Stimulated activated CD4-positive, alpha-beta T cell treated with anti-CD3 and anti-CD28 coated beads, Interleukin-12 subunit alpha, Interleukin-12 subunit beta, amount 100 ng/mL, for 4 hours (primary cell): ENCODE data around the gene RRP1B.
"Not testable (repeated sequence)": the region's sequence is repeated elsewhere in the genome, so short reads cannot be mapped to it uniquely, and the experiment has no call there.

Source experiments
- DNase-seq: peaks from one replicate; pipeline ENCODE4 v3.0.0-alpha.2; 2020

The RRP1B gene

GRCh38 chr21:43643193-43643592, 16.2 kb upstream of the RRP1B start:
- no peak for DNase-seq

GRCh38 chr21:43644071-43644470, 15.3 kb upstream of the RRP1B start:
- DNase-seq, result no peak

- DNase-seq, result no peak
Measured at GRCh38 chr21:43644609-43645008, 14.8 kb upstream of the RRP1B start.

- no peak for DNase-seq
Measured at GRCh38 chr21:43645136-43645891, 14.0 kb upstream of the RRP1B start.

GRCh38 chr21:43645976-43646375, 13.4 kb upstream of the RRP1B start:
- DNase-seq, result no peak

GRCh38 chr21:43646550-43647260, 12.7 kb upstream of the RRP1B start:
- DNase-seq, result peak; percentile 82

GRCh38 chr21:43648171-43648570, 11.2 kb upstream of the RRP1B start:
- DNase-seq, result no peak

GRCh38 chr21:43651926-43652325, 7.4 kb upstream of the RRP1B start:
- DNase-seq, result not testable (repeated sequence)

- no peak for DNase-seq
Measured at GRCh38 chr21:43652616-43653015, 6.7 kb upstream of the RRP1B start.

- DNase-seq, result no peak
Measured at GRCh38 chr21:43653626-43654025, 5.7 kb upstream of the RRP1B start.

GRCh38 chr21:43654806-43655489, 4.4 kb upstream of the RRP1B start:
- DNase-seq, result no peak

GRCh38 chr21:43657355-43658087, 1.8 kb upstream of the RRP1B start:
- DNase-seq, result no peak

GRCh38 chr21:43658088-43658741, 1.1 kb upstream of the RRP1B start:
- DNase-seq, result no peak

GRCh38 chr21:43658769-43659135, 608 bp upstream of the RRP1B start:
- no peak for DNase-seq

- DNase-seq, result no peak
Measured at GRCh38 chr21:43662286-43662685, 2.9 kb downstream of the RRP1B start.

GRCh38 chr21:43663033-43663432, 3.7 kb downstream of the RRP1B start:
- DNase-seq, result no peak

GRCh38 chr21:43664358-43664757, 5.0 kb downstream of the RRP1B start:
- no peak for DNase-seq

- DNase-seq, result no peak
Measured at GRCh38 chr21:43665879-43666278, 6.5 kb downstream of the RRP1B start.

GRCh38 chr21:43667191-43667904, 8.0 kb downstream of the RRP1B start:
- no peak for DNase-seq

- DNase-seq, result no peak
Measured at GRCh38 chr21:43669828-43670605, 10.7 kb downstream of the RRP1B start.

- DNase-seq, result no peak
Measured at GRCh38 chr21:43675871-43676270, 16.5 kb downstream of the RRP1B start.
